ENCODE measurements around the gene TMEM151B.

TMEM151B gene

GRCh38 chr6:44248579-44248978 is 21.7 kb upstream of the TMEM151B start:
- TF ChIP-seq EZH2phosphoT487 (IDR thresholded peaks at IDR 0.05; ENCODE audit: borderline replicate concordance) (no peak), CTCF (conservative IDR thresholded peaks at IDR 0.05; ENCODE audit: low read length) (no peak)
- Histone ChIP-seq H3F3A (ENCODE audit: low read depth) (peaks cover 4% of the 10 kb centered on the region; the same call in 1 of the 2 replicates), H3K27me3 (ENCODE audit: insufficient read depth, low read length, poor library complexity, severe bottlenecking) (peaks cover 3% of the 10 kb centered on the region), H3K79me2 (ENCODE audit: insufficient read depth, low read length) (peaks cover 60% of the 10 kb centered on the region), H4K20me1 (ENCODE audit: insufficient read depth, low read length, poor library complexity, severe bottlenecking) (peaks cover 65% of the 10 kb centered on the region), H3K4me1 (ENCODE audit: insufficient read depth, low read length, poor library complexity, severe bottlenecking) (peaks cover 30% of the 10 kb centered on the region), H3K4me2 (ENCODE audit: low read depth, low read length, poor library complexity, severe bottlenecking) (peak overlapping the region; percentile 96), H3K9me3 (ENCODE audit: insufficient read depth, low read depth, low read length) (no peaks in the 10 kb centered on the region), H2AFZ (ENCODE audit: low read length) (no peak overlapping the region), H3K4me3 (ENCODE audit: low read length, poor library complexity, severe bottlenecking) (peak overlapping the region; percentile 98), H3K9ac (ENCODE audit: low read depth, low read length, poor library complexity, severe bottlenecking) (peak overlapping the region; percentile 97), H3K36me3 (ENCODE audit: insufficient read depth, low read length) (peaks cover 53% of the 10 kb centered on the region), H3K9me2 (replicated peaks; ENCODE audit: low read depth, low read length) (no peaks in the 10 kb centered on the region)

- Histone ChIP-seq H3K9ac (ENCODE audit: low read depth, low read length, poor library complexity, severe bottlenecking) (peak overlapping the region; percentile 97), H3K9me3 (ENCODE audit: insufficient read depth, low read depth, low read length) (no peaks in the 10 kb centered on the region), H3K27me3 (ENCODE audit: insufficient read depth, low read length, poor library complexity, severe bottlenecking) (peaks cover 3% of the 10 kb centered on the region), H3K9me2 (replicated peaks; ENCODE audit: low read depth, low read length) (no peaks in the 10 kb centered on the region), H2AFZ (ENCODE audit: low read length) (no peak overlapping the region), H3K4me2 (ENCODE audit: low read depth, low read length, poor library complexity, severe bottlenecking) (peak overlapping the region; percentile 96), H3K4me3 (ENCODE audit: low read length, poor library complexity, severe bottlenecking) (peak overlapping the region; percentile 98), H3K79me2 (ENCODE audit: insufficient read depth, low read length) (peaks cover 66% of the 10 kb centered on the region), H3K4me1 (ENCODE audit: insufficient read depth, low read length, poor library complexity, severe bottlenecking) (peaks cover 33% of the 10 kb centered on the region), H3F3A (ENCODE audit: low read depth) (peaks cover 7% of the 10 kb centered on the region; the same call in 1 of the 2 replicates), H4K20me1 (ENCODE audit: insufficient read depth, low read length, poor library complexity, severe bottlenecking) (peaks cover 71% of the 10 kb centered on the region), H3K36me3 (ENCODE audit: insufficient read depth, low read length) (peaks cover 59% of the 10 kb centered on the region)
- TF ChIP-seq EZH2phosphoT487 (IDR thresholded peaks at IDR 0.05; ENCODE audit: borderline replicate concordance): no peak
- no peak for TF ChIP-seq CTCF (conservative IDR thresholded peaks at IDR 0.05; ENCODE audit: low read length)
Measured at GRCh38 chr6:44249082-44249748, 21.0 kb upstream of the TMEM151B start.

GRCh38 chr6:44250067-44250717 is 20.1 kb upstream of the TMEM151B start:
- Histone ChIP-seq H3F3A (ENCODE audit: low read depth) (peaks cover 12% of the 10 kb centered on the region), H2AFZ (ENCODE audit: low read length) (no peak overlapping the region), H3K9ac (ENCODE audit: low read depth, low read length, poor library complexity, severe bottlenecking) (no peak overlapping the region), H4K20me1 (ENCODE audit: insufficient read depth, low read length, poor library complexity, severe bottlenecking) (peaks cover 81% of the 10 kb centered on the region), H3K4me2 (ENCODE audit: low read depth, low read length, poor library complexity, severe bottlenecking) (peak overlapping the region; percentile 96), H3K36me3 (ENCODE audit: insufficient read depth, low read length) (peaks cover 69% of the 10 kb centered on the region), H3K9me3 (ENCODE audit: insufficient read depth, low read depth, low read length) (no peaks in the 10 kb centered on the region), H3K79me2 (ENCODE audit: insufficient read depth, low read length) (peaks cover 67% of the 10 kb centered on the region), H3K4me3 (ENCODE audit: low read length, poor library complexity, severe bottlenecking) (peak overlapping the region; percentile 98), H3K4me1 (ENCODE audit: insufficient read depth, low read length, poor library complexity, severe bottlenecking) (peaks cover 37% of the 10 kb centered on the region), H3K9me2 (replicated peaks; ENCODE audit: low read depth, low read length) (no peaks in the 10 kb centered on the region), H3K27me3 (ENCODE audit: insufficient read depth, low read length, poor library complexity, severe bottlenecking) (peaks cover 3% of the 10 kb centered on the region)
- TF ChIP-seq CTCF (conservative IDR thresholded peaks at IDR 0.05; ENCODE audit: low read length) (no peak), EZH2phosphoT487 (IDR thresholded peaks at IDR 0.05; ENCODE audit: borderline replicate concordance) (no peak)

Data from Loucy (cell line).